Liver (tissue), 9 donors: ENCODE measurements around the gene STK4. TPM values are rescaled to one million over a fixed set of nuclear protein-coding genes. Genes with fewer than 3 reads are reported as not detected.

Source experiments
- DNase-seq: peaks from one replicate; pipeline ENCODE4 v3.0.0-alpha.2; 2017; ENCODE audit warnings: low spot score
- H3K27ac ChIP-seq, 2 donors: one replicate each; pipeline ENCODE4 v1.7.0; 2013; ENCODE audit warnings: inconsistent platforms in 2 of 2, low read length in 2 of 2, control low read depth in 1 of 2, low read depth in 1 of 2, mild to moderate bottlenecking in 1 of 2
- H3K27me3 ChIP-seq, 4 donors: one replicate each; pipeline versions ENCODE4 v1.6.1 to v1.7.0; 2013; ENCODE audit warnings: low read length in 3 of 4, inconsistent platforms in 1 of 4, mild to moderate bottlenecking in 1 of 4, moderate library complexity in 1 of 4; ENCODE audit not compliant: control insufficient read depth in 4 of 4, insufficient read depth in 4 of 4
- H3K36me3 ChIP-seq, 4 donors: one replicate each; pipeline versions ENCODE4 v1.6.1 to v1.7.0; 2013; ENCODE audit warnings: low read length in 3 of 4, mild to moderate bottlenecking in 3 of 4, low read depth in 1 of 4, moderate library complexity in 1 of 4; ENCODE audit not compliant: control insufficient read depth in 4 of 4, insufficient read depth in 3 of 4
- H3K4me1 ChIP-seq, 4 donors: one replicate each; pipeline versions ENCODE4 v1.6.1 to v1.7.0; 2013; ENCODE audit warnings: low read length in 3 of 4, mild to moderate bottlenecking in 3 of 4, moderate library complexity in 1 of 4; ENCODE audit not compliant: control insufficient read depth in 4 of 4, insufficient read depth in 4 of 4
- H3K4me3 ChIP-seq, 3 donors: one replicate each; pipeline versions ENCODE4 v1.6.1 to v1.7.0; 2013; ENCODE audit warnings: low read length in 3 of 3, control low read depth in 1 of 3, low read depth in 1 of 3, mild to moderate bottlenecking in 1 of 3
- H3K9ac ChIP-seq, 2 donors: one replicate each; pipeline ENCODE4 v1.7.0; 2013; ENCODE audit warnings: low read length in 2 of 2, mild to moderate bottlenecking in 2 of 2, moderate library complexity in 2 of 2, control low read depth in 1 of 2, low read depth in 1 of 2
- H3K9me3 ChIP-seq, 4 donors: one replicate each; pipeline versions ENCODE4 v1.6.1 to v1.7.0; 2013; ENCODE audit warnings: low read length in 3 of 4; ENCODE audit not compliant: control insufficient read depth in 4 of 4
- FOXA1 ChIP-seq: IDR thresholded peaks from 2 replicates; pipeline ENCODE4 v1.6.1; 2016; ENCODE audit warnings: antibody characterized with exemption
- FOXA2 ChIP-seq: IDR thresholded peaks from 2 replicates; pipeline ENCODE4 v1.6.1; 2016; ENCODE audit warnings: antibody characterized with exemption
- GABPA ChIP-seq, 2 donors: IDR thresholded peaks in 1 of 2; conservative IDR thresholded peaks in 1 of 2; 2 replicates each; pipeline ENCODE4 v1.6.1; 2016; ENCODE audit warnings: antibody characterized with exemption in 2 of 2, mild to moderate bottlenecking in 1 of 2, moderate library complexity in 1 of 2
- HNF4A ChIP-seq, 2 donors: conservative IDR thresholded peaks; 2 replicates each; pipeline ENCODE4 v1.6.1; 2016; ENCODE audit warnings: antibody characterized with exemption in 2 of 2, mild to moderate bottlenecking in 2 of 2
- HNF4G ChIP-seq: IDR thresholded peaks from 2 replicates; pipeline ENCODE4 v1.6.1; 2016; ENCODE audit warnings: antibody characterized with exemption
- JUND ChIP-seq, 2 donors: IDR thresholded peaks; 2 replicates each; pipeline ENCODE4 v1.6.1; 2016; ENCODE audit warnings: antibody characterized with exemption in 2 of 2
- NR2F2 ChIP-seq: IDR thresholded peaks from 2 replicates; pipeline ENCODE4 v1.6.1; 2016; ENCODE audit warnings: antibody characterized with exemption
- RXRA ChIP-seq, 2 donors: IDR thresholded peaks; 2 replicates each; pipeline ENCODE4 v1.6.1; 2017 to 2018; ENCODE audit warnings: antibody characterized with exemption in 2 of 2, mild to moderate bottlenecking in 1 of 2
- SP1 ChIP-seq: IDR thresholded peaks from 2 replicates; pipeline ENCODE4 v1.6.1; 2018; ENCODE audit warnings: antibody characterized with exemption, mild to moderate bottlenecking
- TAF1 ChIP-seq: conservative IDR thresholded peaks from 2 replicates; pipeline ENCODE4 v1.6.1; 2016; ENCODE audit warnings: antibody characterized with exemption, mild to moderate bottlenecking
- YY1 ChIP-seq: IDR thresholded peaks from 2 replicates; pipeline ENCODE4 v1.6.1; 2016; ENCODE audit warnings: antibody characterized with exemption, mild to moderate bottlenecking
- WGBS: extraction: QIAGEN DNeasy Blood & Tissue Kit; methylation state at CpG from one replicate; pipeline ENCODE4 v1.1.7; 2013; 5-methylcytosine and 5-hydroxymethylcytosine counted together
- polyA plus RNA-seq, 2 donors: library from polyadenylated mRNA; stranded (reverse) in 1 of 2; unstranded in 1 of 2; fragments of 200-250 nt in 1 of 2; fragments of >200 nt in 1 of 2; fragmentation: Nextera tagmentation in 1 of 2; extraction: Ambion mirVana in 1 of 2; gene quantifications; one replicate each; pipeline versions ENCODE4 v1.2.1 to v1.2.3, GENCODE V29; 2013 to 2015
- total RNA-seq, 2 donors: library from RNA; depleted of rRNA; stranded (reverse); fragments of >200 nt; gene quantifications; one replicate each; pipeline ENCODE4 v1.2.3, GENCODE V29; 2014
- TF ChIP-seq, protein P1 (sequence below): IDR thresholded peaks from 2 replicates; pipeline ENCODE4 v1.6.1; 2016; ENCODE audit warnings: antibody characterized with exemption
- TF ChIP-seq, protein P2 (sequence below): fragments of 150-350 bp; IDR thresholded peaks from 2 replicates; pipeline ENCODE4 v1.5.1; 2017; ENCODE audit warnings: improper control_type of control experiment, low read depth, low read length; ENCODE audit not compliant: missing input control
- TF ChIP-seq, protein P3 (sequence below): IDR thresholded peaks from 2 replicates; pipeline ENCODE4 v1.6.1; 2016; ENCODE audit warnings: antibody characterized with exemption, mild to moderate bottlenecking
- donor health status: healthy.
- donor health status: healthy.
- donor health status: healthy.
- donor health status: healthy.
- donor health status: healthy.

STK4 gene
- total and polyA plus RNA-seq, 4 donors, result 3.7 to 20.8 (median 13.9) TPM

DNA sequence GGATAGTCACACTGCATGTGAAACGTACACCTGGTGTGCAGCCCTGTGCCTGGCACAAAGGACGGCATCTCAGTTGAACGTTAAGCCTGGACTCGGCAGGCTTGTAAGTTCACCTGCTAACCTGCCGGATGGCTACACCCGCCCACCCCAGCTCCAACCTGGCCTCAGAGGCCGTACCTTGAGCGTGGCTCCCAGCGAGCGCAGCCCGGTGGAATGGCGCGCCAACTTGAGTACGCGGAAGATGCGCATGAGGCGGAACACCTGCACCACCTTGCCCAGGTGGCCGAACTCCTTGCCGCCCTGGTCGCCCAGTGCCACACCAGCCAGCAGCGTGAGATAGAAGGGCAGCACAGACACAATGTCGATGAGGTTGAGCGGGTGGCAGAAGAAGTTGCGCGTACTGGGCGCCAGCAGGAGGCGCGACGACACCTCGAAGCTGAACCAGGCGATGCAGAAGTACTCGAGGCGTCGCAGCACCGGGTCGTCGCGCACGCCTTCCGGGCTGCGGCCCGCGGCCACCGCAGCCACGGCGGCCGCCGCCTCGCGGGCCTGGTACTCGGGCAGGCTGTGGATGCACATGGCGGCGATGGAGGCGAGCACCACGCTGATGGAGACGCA, 131.3 kb downstream of the STK4 start:
- H3K36me3 ChIP-seq, result no peaks in the 10 kb centered on the region
- DNase-seq, result no peak
- H3K27me3 ChIP-seq, result peaks cover 4 to 13% (median 8%) of the 10 kb centered on the region in 4 donors
- peak overlapping the region in 1 of 3 donors; percentile 12 for H3K4me3 ChIP-seq
- no peaks in the 10 kb centered on the region for H3K9me3 ChIP-seq
- peaks cover 11 to 23% (median 16%) of the 10 kb centered on the region in 4 donors for H3K4me1 ChIP-seq
- H3K27ac ChIP-seq, result no peak overlapping the region
- WGBS, result 27% methylated on average over 56 of the region's 56 CpGs
- TF ChIP-seq HNF4G, result no peak
- TF ChIP-seq, protein P1, sequence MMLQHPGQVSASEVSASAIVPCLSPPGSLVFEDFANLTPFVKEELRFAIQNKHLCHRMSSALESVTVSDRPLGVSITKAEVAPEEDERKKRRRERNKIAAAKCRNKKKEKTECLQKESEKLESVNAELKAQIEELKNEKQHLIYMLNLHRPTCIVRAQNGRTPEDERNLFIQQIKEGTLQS, result no peak
- TF ChIP-seq YY1, result no peak
- TF ChIP-seq RXRA (IDR thresholded peaks at IDR 0.05), result no peak
- no peak for TF ChIP-seq GABPA (IDR thresholded peaks at IDR 0.05 in 1 of 2, conservative IDR thresholded peaks at IDR 0.05 in 1 of 2)
- TF ChIP-seq, protein P2, sequence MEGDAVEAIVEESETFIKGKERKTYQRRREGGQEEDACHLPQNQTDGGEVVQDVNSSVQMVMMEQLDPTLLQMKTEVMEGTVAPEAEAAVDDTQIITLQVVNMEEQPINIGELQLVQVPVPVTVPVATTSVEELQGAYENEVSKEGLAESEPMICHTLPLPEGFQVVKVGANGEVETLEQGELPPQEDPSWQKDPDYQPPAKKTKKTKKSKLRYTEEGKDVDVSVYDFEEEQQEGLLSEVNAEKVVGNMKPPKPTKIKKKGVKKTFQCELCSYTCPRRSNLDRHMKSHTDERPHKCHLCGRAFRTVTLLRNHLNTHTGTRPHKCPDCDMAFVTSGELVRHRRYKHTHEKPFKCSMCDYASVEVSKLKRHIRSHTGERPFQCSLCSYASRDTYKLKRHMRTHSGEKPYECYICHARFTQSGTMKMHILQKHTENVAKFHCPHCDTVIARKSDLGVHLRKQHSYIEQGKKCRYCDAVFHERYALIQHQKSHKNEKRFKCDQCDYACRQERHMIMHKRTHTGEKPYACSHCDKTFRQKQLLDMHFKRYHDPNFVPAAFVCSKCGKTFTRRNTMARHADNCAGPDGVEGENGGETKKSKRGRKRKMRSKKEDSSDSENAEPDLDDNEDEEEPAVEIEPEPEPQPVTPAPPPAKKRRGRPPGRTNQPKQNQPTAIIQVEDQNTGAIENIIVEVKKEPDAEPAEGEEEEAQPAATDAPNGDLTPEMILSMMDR, result no peak
- TF ChIP-seq SP1, result no peak
- no peak for TF ChIP-seq JUND (IDR thresholded peaks at IDR 0.05)
- no peak for TF ChIP-seq TAF1
- no peak for TF ChIP-seq HNF4A (conservative IDR thresholded peaks at IDR 0.05)
- no peak for TF ChIP-seq NR2F2
- TF ChIP-seq, protein P3, sequence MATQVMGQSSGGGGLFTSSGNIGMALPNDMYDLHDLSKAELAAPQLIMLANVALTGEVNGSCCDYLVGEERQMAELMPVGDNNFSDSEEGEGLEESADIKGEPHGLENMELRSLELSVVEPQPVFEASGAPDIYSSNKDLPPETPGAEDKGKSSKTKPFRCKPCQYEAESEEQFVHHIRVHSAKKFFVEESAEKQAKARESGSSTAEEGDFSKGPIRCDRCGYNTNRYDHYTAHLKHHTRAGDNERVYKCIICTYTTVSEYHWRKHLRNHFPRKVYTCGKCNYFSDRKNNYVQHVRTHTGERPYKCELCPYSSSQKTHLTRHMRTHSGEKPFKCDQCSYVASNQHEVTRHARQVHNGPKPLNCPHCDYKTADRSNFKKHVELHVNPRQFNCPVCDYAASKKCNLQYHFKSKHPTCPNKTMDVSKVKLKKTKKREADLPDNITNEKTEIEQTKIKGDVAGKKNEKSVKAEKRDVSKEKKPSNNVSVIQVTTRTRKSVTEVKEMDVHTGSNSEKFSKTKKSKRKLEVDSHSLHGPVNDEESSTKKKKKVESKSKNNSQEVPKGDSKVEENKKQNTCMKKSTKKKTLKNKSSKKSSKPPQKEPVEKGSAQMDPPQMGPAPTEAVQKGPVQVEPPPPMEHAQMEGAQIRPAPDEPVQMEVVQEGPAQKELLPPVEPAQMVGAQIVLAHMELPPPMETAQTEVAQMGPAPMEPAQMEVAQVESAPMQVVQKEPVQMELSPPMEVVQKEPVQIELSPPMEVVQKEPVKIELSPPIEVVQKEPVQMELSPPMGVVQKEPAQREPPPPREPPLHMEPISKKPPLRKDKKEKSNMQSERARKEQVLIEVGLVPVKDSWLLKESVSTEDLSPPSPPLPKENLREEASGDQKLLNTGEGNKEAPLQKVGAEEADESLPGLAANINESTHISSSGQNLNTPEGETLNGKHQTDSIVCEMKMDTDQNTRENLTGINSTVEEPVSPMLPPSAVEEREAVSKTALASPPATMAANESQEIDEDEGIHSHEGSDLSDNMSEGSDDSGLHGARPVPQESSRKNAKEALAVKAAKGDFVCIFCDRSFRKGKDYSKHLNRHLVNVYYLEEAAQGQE, result no peak
- TF ChIP-seq FOXA2, result no peak
- no peak for TF ChIP-seq FOXA1
- H3K9ac ChIP-seq, result no peak overlapping the region

DNA sequence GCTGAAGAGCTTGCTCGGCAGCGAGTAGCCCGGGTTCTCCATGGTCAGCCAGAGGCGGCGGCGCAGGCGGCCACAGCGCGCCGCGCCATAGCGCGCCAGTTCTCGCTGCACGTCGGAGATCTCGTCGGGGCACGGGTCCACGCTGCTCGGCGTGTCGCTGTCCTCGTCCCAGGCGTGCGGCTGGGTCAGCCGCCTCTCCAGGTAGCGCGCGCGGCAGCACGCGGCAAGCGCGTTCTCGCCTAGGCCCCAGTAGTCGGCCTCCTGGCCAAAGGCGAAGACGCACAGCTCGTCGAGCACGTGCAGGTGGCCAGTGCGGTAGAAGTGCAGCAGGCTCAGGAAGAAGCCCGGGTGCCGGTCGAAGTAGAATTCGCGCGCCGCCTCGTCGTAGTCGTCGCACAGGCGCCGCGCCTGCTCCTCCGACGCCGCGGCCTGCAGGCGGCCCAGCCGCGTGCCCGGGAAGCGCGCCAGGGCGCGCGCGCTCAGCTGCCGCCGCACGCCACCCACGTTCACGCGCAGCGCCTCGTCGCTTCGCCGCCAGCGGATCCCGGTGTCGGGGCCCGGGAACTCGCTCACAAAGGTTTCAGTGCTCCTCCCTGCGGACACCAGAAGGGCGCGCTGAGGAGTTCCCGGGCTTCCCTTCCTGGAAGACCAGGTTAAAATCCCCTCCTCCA, 131.9 kb downstream of the STK4 start:
- 17% methylated on average over 91 of the region's 91 CpGs for WGBS
- no peak overlapping the region for H3K27ac ChIP-seq
- H3K9ac ChIP-seq, result no peak overlapping the region

More for the DNA sequence above, 131.9 kb downstream of the STK4 start:
- TF ChIP-seq, protein P1, result no peak
- Histone ChIP-seq H3K27me3 (peaks cover 4 to 13% (median 8%) of the 10 kb centered on the region in 4 donors), H3K4me1 (peaks cover 11 to 23% (median 16%) of the 10 kb centered on the region in 4 donors), H3K4me3 (peak overlapping the region in 2 of 3 donors; percentile 12 to 34), H3K9me3 (no peaks in the 10 kb centered on the region), H3K36me3 (no peaks in the 10 kb centered on the region)
- no peak for DNase-seq
